Hematopoietic multipotent progenitor cell treated with erythropoietin and hydrocortisone succinate and interleukin-3 and kit ligand, for 4 days (in vitro differentiated cells): Measurements from ENCODE around the gene SLC38A10.

Experiments
- DNase-seq: peaks from one replicate; pipeline ENCODE4 v3.0.0-alpha.2; 2015

SLC38A10 gene

GRCh38 chr17:81330884-81331245 is 35.8 kb upstream of the SLC38A10 start:
- no peak for DNase-seq

- DNase-seq: no peak
These were observed 35.1 kb upstream of the SLC38A10 start for GRCh38 chr17:81329927-81330883.

GRCh38 chr17:81328978-81329926 is 34.1 kb upstream of the SLC38A10 start:
- DNase-seq: no peak

- DNase-seq: no peak
These were observed 33.4 kb upstream of the SLC38A10 start for GRCh38 chr17:81328489-81328888.

- no peak for DNase-seq
These were observed 30.7 kb upstream of the SLC38A10 start for GRCh38 chr17:81325714-81326358.

GRCh38 chr17:81324851-81325713 is 30.0 kb upstream of the SLC38A10 start:
- DNase-seq: no peak

GRCh38 chr17:81324177-81324850 is 29.2 kb upstream of the SLC38A10 start:
- no peak for DNase-seq

- DNase-seq: no peak
These were observed 28.3 kb upstream of the SLC38A10 start for GRCh38 chr17:81323411-81323868.

- DNase-seq: no peak
These were observed 27.9 kb upstream of the SLC38A10 start for GRCh38 chr17:81323083-81323369.

GRCh38 chr17:81322271-81323082 is 27.4 kb upstream of the SLC38A10 start:
- peak; percentile 69 for DNase-seq

GRCh38 chr17:81317961-81318605 is 23.0 kb upstream of the SLC38A10 start:
- no peak for DNase-seq

GRCh38 chr17:81317530-81317821 is 22.4 kb upstream of the SLC38A10 start:
- no peak for DNase-seq

GRCh38 chr17:81315885-81316391 is 20.8 kb upstream of the SLC38A10 start:
- DNase-seq: no peak

GRCh38 chr17:81315129-81315884 is 20.2 kb upstream of the SLC38A10 start:
- DNase-seq: no peak

GRCh38 chr17:81314398-81315081 is 19.4 kb upstream of the SLC38A10 start:
- no peak for DNase-seq

- no peak for DNase-seq
These were observed 18.8 kb upstream of the SLC38A10 start for GRCh38 chr17:81313776-81314397.

GRCh38 chr17:81312624-81313325 is 17.7 kb upstream of the SLC38A10 start:
- DNase-seq: no peak

- no peak for DNase-seq
These were observed 16.8 kb upstream of the SLC38A10 start for GRCh38 chr17:81311946-81312345.
